K562 (cell line): ENCODE data around the gene GPC1. TPM values are rescaled to one million over a fixed set of nuclear protein-coding genes. Genes with fewer than 3 reads are reported as not detected.

Source experiments
- ID3 ChIP-seq, 2 experiments: fragments of 250-450 bp in 1 of 2; fragments of 450-650 bp in 1 of 2; sonication (Bioruptor Pico) in 1 of 2; IDR thresholded peaks; 2 replicates each; pipeline versions ENCODE4 v1.6.1 to v1.8.0; 2016 to 2021; ENCODE audit warnings: mild to moderate bottlenecking in 2 of 2, moderate library complexity in 2 of 2, missing compliant biosample characterization in 1 of 2, missing genetic modification characterization in 1 of 2
- MYBL2 ChIP-seq, 2 experiments: fragments of 450-650 bp in 1 of 2; sonication (generic) in 1 of 2; formaldehyde crosslinking in 1 of 2; IDR thresholded peaks; 2 replicates each; pipeline versions ENCODE4 v1.6.1 to v1.8.1; 2017 to 2022; ENCODE audit warnings: borderline replicate concordance in 1 of 2, inconsistent platforms in 1 of 2, low read depth in 1 of 2, mild to moderate bottlenecking in 1 of 2, missing genetic modification reagents in 1 of 2, moderate library complexity in 1 of 2
- RAD51 ChIP-seq: fragments of 450-650 bp; IDR thresholded peaks from 2 replicates; pipeline ENCODE4 v1.7.1; 2016; ENCODE audit warnings: low read depth, mild to moderate bottlenecking, borderline replicate concordance
- SLC30A9 ChIP-seq: fragments of 250-450 bp; sonication (Bioruptor Pico); IDR thresholded peaks from 2 replicates; pipeline ENCODE4 v1.8.0; 2022; ENCODE audit warnings: mild to moderate bottlenecking, moderate library complexity
- TCF15 ChIP-seq: fragments of 250-450 bp; sonication (Bioruptor Pico); IDR thresholded peaks from 2 replicates; pipeline ENCODE4 v1.8.0; 2022; ENCODE audit warnings: moderate library complexity, mild to moderate bottlenecking, inconsistent platforms
- ZNF121 ChIP-seq: sonication (generic); formaldehyde crosslinking; conservative IDR thresholded peaks from 2 replicates; pipeline ENCODE4 v1.8.0; 2022; ENCODE audit warnings: missing genetic modification reagents
- ZNF143 ChIP-seq: sonication (generic); formaldehyde crosslinking; IDR thresholded peaks from 2 replicates; pipeline ENCODE4 v1.9.0; 2022; ENCODE audit warnings: mild to moderate bottlenecking, missing genetic modification reagents
- ZNF511 ChIP-seq: sonication (generic); formaldehyde crosslinking; IDR thresholded peaks from 2 replicates; pipeline ENCODE4 v1.8.0; 2022; ENCODE audit warnings: mild to moderate bottlenecking, missing genetic modification reagents
- polyA plus RNA-seq, 8 experiments: library from polyadenylated mRNA; depleted of rRNA in 4 of 8; stranded (reverse) in 5 of 8; unstranded in 3 of 8; fragments of >200 nt; fragmentation: Nextera tagmentation in 2 of 8; fragmentation: Illumina TruSeq in 1 of 8; extraction: Ambion mirVana in 2 of 8; extraction: Trizol in 1 of 8; gene quantifications; 2 replicates each; pipeline versions ENCODE4 v1.2.1 to v1.2.3, GENCODE V29; 2011 to 2014; ENCODE audit warnings: inconsistent platforms in 1 of 8, missing spikeins in 1 of 8
- total RNA-seq, 7 experiments: library from RNA; depleted of rRNA in 6 of 7; stranded (reverse); fragments of >200 nt in 6 of 7; fragmentation: Illumina TruSeq in 2 of 7; extraction: Trizol in 2 of 7; gene quantifications; 2 replicates each; pipeline versions ENCODE4 v1.2.1 to v1.2.3, GENCODE V29; 2011 to 2021; ENCODE audit warnings: low replicate concordance in 1 of 7

GPC1 gene
- total and polyA plus RNA-seq, 9 of the 15 experiments (the other 6 are each of a cell fraction or from before 2014, with no cell fraction given), result 0.07 to 0.82 (median 0.14) TPM; not detected in 3

GRCh38 chr2:240431661-240432424 is 3.6 kb upstream of the GPC1 start (continued):
- no peak for TF ChIP-seq TCF15 (CRISPR knock-in tag)
- TF ChIP-seq ZNF143, result no peak
- TF ChIP-seq SLC30A9 (CRISPR knock-in tag), result no peak
- no peak for TF ChIP-seq ID3 (CRISPR knock-in tag; IDR thresholded peaks at IDR 0.05)
- TF ChIP-seq ID3 (tag; IDR thresholded peaks at IDR 0.05), result no peak
- TF ChIP-seq ZNF121, result no peak
- TF ChIP-seq MYBL2 (IDR thresholded peaks at IDR 0.05; ENCODE audit: low read depth), result no peak
- no peak for TF ChIP-seq MYBL2 (CRISPR knock-in tag; IDR thresholded peaks at IDR 0.05; ENCODE audit: borderline replicate concordance)
- TF ChIP-seq RAD51, result no peak
- TF ChIP-seq ZNF511 (CRISPR knock-in tag), result no peak
